Thyroid gland (tissue), 4 donors: ENCODE results near the gene OTP. TPM values are rescaled to one million over a fixed set of nuclear protein-coding genes. Genes with fewer than 3 reads are reported as not detected.

ENCODE experiments used
- DNase-seq, 2 donors: peaks; one replicate each; pipeline ENCODE4 v3.0.0-alpha.2; 2019
- H3K27ac ChIP-seq, 3 donors: fragments of 200-600 bp; sonication (generic); 1 replicate in 2 of 3; 2 replicates in 1 of 3; pipeline ENCODE4 v1.5.1; 2016 to 2019; ENCODE audit warnings: mild to moderate bottlenecking in 1 of 3, moderate library complexity in 1 of 3
- H3K27me3 ChIP-seq: fragments of 200-600 bp; sonication (generic); one replicate; pipeline ENCODE4 v1.5.1; 2019
- H3K36me3 ChIP-seq, 2 donors: fragments of 200-600 bp; sonication (generic); one replicate each; pipeline ENCODE4 v1.5.1; 2016 to 2019
- H3K4me1 ChIP-seq, 2 donors: fragments of 200-600 bp; sonication (generic); one replicate each; pipeline ENCODE4 v1.5.1; 2017 to 2019
- H3K4me3 ChIP-seq, 3 donors: fragments of 200-600 bp; sonication (generic); replicated peaks in 1 of 3; 1 replicate in 2 of 3; 2 replicates in 1 of 3; pipeline ENCODE4 v1.5.1; 2016; ENCODE audit warnings: mild to moderate bottlenecking in 1 of 3
- H3K9me3 ChIP-seq: fragments of 200-600 bp; sonication (generic); one replicate; pipeline ENCODE4 v1.5.1; 2017
- POLR2A ChIP-seq, 2 donors: fragments of 450-650 bp; IDR thresholded peaks; one replicate each; pipeline ENCODE4 v1.6.1; 2017; ENCODE audit warnings: antibody characterized with exemption in 2 of 2, mild to moderate bottlenecking in 2 of 2, moderate library complexity in 1 of 2
- WGBS, 2 donors: methylation state at CpG; one replicate each; pipeline ENCODE4 v1.1.5; 2017; 5-methylcytosine and 5-hydroxymethylcytosine counted together
- intact Hi-C: fragments of 100-400 bp; cut with DNase I; formaldehyde crosslinking; loops from one replicate; pipeline ENCODE4 v1.15.1; 2023
- total RNA-seq, 4 donors: library from RNA; depleted of rRNA; stranded (reverse); fragments of >200 nt; gene quantifications; one replicate each; pipeline ENCODE4 v1.2.3, GENCODE V29; 2016
- TF ChIP-seq, protein P1 (sequence below), 6 experiments: fragments of 200-600 bp in 3 of 6; fragments of 450-650 bp in 3 of 6; sonication (generic) in 3 of 6; IDR thresholded peaks; one replicate each; pipeline ENCODE4 v1.5.1; 2016 to 2019; ENCODE audit warnings: antibody characterized with exemption in 6 of 6, mild to moderate bottlenecking in 2 of 6, inconsistent platforms in 1 of 6, moderate library complexity in 1 of 6

Gene OTP
- total RNA-seq, 4 donors from 2014 or later, result not detected

DNA sequence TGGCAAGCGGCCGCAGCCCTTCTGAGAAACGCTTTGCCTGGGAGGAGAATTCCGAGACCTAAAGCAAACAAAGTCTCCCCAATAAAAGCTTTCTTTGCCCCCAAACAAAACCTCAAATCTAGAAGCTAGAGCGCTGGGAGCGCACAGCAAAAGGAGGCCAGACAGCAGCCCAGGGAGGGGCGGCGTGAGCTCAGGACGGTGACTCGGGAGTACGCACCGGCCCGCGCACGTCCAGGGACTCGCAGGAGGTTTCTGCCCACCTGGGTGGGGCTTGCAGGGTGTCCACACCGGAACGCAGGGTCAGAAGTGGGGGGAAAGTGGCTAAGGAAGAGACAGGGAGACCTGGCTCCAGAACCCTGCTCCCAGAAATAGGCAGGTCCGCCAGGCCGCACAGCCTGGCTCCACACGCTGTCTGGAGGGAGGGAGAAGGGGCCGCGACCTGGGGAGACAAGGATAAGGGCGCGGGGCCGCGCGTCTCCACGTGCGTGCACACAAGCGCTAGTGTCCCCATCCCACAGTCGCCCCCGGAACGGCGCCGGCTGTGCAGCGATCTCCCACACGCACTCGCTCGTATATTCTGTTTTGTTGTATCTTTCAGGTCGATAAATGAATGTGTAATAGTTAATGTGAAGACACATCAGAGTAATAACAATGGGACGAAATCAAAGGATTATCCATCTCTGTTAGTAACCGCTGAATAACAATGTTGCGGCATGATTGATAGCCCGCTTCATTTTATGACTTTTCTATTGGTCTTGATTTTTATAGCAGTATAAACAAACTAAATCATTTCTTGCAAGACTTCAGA is 2.3 kb upstream of the OTP start:
- Histone ChIP-seq H3K4me3 (no peak overlapping the region), H3K9me3 (no peaks in the 10 kb centered on the region), H3K4me1 (peaks cover 4 to 25% of the 10 kb centered on the region in 2 donors), H3K27ac (no peak overlapping the region), H3K27me3 (peaks cover 92% of the 10 kb centered on the region), H3K36me3 (no peaks in the 10 kb centered on the region)
- WGBS, 2 donors, result 10% methylated on average over 36 to 45 of the region's 45 CpGs
- DNase-seq, result no peak
- TF ChIP-seq, protein P1, sequence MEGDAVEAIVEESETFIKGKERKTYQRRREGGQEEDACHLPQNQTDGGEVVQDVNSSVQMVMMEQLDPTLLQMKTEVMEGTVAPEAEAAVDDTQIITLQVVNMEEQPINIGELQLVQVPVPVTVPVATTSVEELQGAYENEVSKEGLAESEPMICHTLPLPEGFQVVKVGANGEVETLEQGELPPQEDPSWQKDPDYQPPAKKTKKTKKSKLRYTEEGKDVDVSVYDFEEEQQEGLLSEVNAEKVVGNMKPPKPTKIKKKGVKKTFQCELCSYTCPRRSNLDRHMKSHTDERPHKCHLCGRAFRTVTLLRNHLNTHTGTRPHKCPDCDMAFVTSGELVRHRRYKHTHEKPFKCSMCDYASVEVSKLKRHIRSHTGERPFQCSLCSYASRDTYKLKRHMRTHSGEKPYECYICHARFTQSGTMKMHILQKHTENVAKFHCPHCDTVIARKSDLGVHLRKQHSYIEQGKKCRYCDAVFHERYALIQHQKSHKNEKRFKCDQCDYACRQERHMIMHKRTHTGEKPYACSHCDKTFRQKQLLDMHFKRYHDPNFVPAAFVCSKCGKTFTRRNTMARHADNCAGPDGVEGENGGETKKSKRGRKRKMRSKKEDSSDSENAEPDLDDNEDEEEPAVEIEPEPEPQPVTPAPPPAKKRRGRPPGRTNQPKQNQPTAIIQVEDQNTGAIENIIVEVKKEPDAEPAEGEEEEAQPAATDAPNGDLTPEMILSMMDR (IDR thresholded peaks at IDR 0.05), result no peak
- no peak for TF ChIP-seq POLR2A (IDR thresholded peaks at IDR 0.05)
- intact Hi-C loops, result no loop called here

DNA sequence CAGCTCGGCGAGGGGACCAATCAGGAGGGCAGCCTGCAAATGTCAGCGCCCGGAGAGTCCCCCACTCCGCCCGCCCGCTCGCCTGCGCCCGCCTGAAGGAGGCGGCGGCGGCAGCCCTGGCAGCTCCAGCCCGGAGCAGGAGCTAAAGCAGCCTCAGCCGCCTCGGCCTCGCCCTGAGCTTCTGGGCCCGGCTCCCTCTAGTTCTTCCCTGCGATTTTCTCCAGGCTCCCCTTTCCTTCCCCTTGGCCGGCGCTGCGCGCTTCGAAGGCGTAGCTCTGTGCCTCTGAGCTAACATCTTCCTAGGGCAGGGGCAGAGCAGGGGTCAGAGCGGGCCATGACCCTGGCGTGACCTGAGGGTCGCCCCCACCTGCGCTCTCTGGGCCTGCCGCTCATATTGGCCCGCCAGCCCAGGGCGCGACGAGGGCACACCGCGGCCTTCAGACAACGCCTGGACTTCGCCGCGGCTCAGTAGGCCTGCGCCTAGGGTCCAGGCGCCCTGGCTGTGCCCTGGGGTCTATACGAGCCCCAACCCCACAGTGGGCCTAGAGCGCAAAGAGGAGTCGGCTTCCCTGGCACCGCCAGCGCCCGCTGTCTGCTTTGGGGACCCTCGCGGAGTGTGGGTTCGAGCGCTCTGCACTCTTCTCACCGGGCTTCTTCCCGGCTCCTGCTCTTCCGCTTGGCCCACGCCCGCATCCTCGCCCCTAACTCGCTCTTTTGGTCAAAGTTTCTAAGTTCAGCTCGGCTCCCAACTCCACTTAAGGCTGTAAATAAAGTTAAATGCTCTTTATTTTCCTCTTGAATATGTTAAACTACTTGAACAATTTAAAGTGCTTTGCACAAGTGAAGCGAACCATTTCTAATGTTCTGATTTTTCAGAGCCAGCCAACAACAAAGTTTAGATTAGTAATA is 504 bp upstream of the OTP start:
- DNase-seq, result no peak
- H3K27me3 ChIP-seq, result peaks cover 92% of the 10 kb centered on the region
- WGBS, 2 donors, result 13 to 18% methylated on average over 24 to 32 of the region's 61 CpGs
- peaks cover 4 to 15% of the 10 kb centered on the region in 2 donors for H3K4me1 ChIP-seq
- no peak overlapping the region for H3K27ac ChIP-seq
- H3K36me3 ChIP-seq, result no peaks in the 10 kb centered on the region
- H3K4me3 ChIP-seq, result no peak overlapping the region
- intact Hi-C loops, result no loop called here
- no peaks in the 10 kb centered on the region for H3K9me3 ChIP-seq
- no peak for TF ChIP-seq POLR2A (IDR thresholded peaks at IDR 0.05)
- TF ChIP-seq, protein P1 (IDR thresholded peaks at IDR 0.05), result no peak

DNA sequence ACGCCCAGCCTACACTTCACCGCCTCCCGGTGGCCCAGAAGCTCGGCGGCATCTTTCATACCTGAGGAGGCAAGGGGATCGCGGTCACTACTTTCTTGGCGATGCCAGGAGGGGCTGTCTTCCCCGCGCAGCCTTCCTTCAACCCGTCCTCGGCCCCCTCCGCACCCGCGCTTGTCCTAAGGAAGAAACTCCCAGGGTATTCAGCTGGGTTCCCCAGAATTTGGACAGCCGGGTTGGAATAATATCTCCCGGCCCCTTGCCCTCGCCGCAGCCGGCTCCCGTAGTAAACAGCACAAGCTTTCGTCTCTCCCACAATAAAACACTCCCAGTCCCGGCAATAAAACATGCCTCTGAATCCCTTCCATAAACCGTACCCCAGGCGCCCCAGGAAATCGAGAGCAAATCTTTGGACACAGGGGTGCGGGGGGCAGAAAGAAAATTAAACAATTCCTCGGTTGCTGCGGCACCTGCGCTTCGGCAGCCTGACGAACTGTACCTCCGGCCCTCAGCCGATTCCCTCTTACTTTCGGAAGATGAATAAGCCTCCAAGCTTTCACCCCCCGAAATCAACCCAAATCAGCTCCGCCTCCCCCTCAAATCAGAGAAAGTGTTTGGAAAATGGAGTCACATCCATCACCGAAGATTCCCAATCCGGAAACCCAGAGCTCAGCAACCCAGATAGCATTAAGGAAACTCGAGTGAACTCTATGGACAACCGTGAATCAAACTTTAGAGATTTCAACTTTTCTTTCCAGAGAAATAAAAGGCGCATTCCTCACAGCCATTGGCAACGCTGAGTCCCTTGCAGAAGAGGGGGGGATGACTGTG is 1.1 kb downstream of the OTP start:
- H3K4me1 ChIP-seq, result peaks cover 4 to 8% of the 10 kb centered on the region in 2 donors
- intact Hi-C loops, result no loop called here
- H3K4me3 ChIP-seq, result no peak overlapping the region
- H3K36me3 ChIP-seq, result no peaks in the 10 kb centered on the region
- peaks cover 92% of the 10 kb centered on the region for H3K27me3 ChIP-seq
- no peak for DNase-seq
- H3K27ac ChIP-seq, result no peak overlapping the region
- WGBS, 2 donors, result 5 to 7% methylated on average over 27 to 43 of the region's 43 CpGs
- TF ChIP-seq POLR2A (IDR thresholded peaks at IDR 0.05), result no peak
- TF ChIP-seq, protein P1 (IDR thresholded peaks at IDR 0.05), result no peak
- H3K9me3 ChIP-seq, result no peaks in the 10 kb centered on the region

DNA sequence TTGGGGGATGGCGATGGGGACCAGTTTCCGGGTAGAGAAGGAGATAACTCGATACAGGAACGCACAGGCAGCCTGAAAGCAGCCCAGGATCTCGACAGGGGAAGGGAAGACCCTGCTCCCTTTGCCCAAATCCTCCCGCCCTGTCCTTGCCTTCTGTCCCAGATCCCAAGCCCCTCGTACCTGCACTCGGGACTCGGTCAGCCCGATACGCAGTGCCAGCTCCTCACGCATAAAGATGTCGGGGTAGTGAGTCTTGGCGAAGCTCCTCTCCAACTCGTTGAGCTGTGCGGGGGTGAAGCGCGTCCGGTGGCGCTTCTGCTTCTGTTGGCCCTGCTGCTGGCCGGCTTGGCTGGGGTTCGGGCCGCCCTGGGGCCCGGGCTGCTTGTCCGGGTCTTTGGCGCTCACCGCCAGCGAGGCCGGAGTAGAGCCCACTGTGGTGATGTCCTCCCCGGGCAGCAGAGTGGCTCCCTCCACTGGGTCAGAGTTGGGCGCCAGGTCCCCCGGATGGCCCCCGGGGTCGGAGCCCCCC is 1.8 kb downstream of the OTP start:
- Histone ChIP-seq H3K4me1 (peaks cover 4 to 8% of the 10 kb centered on the region in 2 donors), H3K27me3 (peaks cover 90% of the 10 kb centered on the region), H3K9me3 (no peaks in the 10 kb centered on the region), H3K36me3 (no peaks in the 10 kb centered on the region), H3K4me3 (no peak overlapping the region), H3K27ac (no peak overlapping the region)
- 7 to 8% methylated on average over 25 to 32 of the region's 34 CpGs for WGBS, 2 donors
- TF ChIP-seq POLR2A (IDR thresholded peaks at IDR 0.05), result no peak
- TF ChIP-seq, protein P1 (IDR thresholded peaks at IDR 0.05), result no peak
- intact Hi-C loops, result no loop called here
- DNase-seq, result no peak
